Right lobe of liver (tissue), 4 donors: ENCODE measurements around the gene ATP1B1.
A peak's percentile ranks its signal among the peaks of the same experiment; 100 is the strongest.

Experiments used
- POLR2A ChIP-seq: fragments of 450-650 bp; IDR thresholded peaks from one replicate; pipeline ENCODE4 v1.6.1; 2017; ENCODE audit warnings: antibody characterized with exemption, mild to moderate bottlenecking
- TF ChIP-seq, protein P1 (sequence below), 4 donors: fragments of 200-600 bp in 3 of 4; fragments of 450-650 bp in 1 of 4; IDR thresholded peaks; one replicate each; pipeline versions ENCODE4 v1.5.1 to v1.8.0; 2016 to 2022; ENCODE audit warnings: antibody characterized with exemption in 4 of 4, mild to moderate bottlenecking in 2 of 4
- donor health status: DM: no; HTN: no; CAD: no.
- donor health status: DM: no; HTN: no; CAD: no.
- donor health status: DM: no; HTN: yes; CAD: no.

GRCh38 chr1:169111472-169111871 lies 5.0 kb downstream of the ATP1B1 start:
- TF ChIP-seq, protein P1, sequence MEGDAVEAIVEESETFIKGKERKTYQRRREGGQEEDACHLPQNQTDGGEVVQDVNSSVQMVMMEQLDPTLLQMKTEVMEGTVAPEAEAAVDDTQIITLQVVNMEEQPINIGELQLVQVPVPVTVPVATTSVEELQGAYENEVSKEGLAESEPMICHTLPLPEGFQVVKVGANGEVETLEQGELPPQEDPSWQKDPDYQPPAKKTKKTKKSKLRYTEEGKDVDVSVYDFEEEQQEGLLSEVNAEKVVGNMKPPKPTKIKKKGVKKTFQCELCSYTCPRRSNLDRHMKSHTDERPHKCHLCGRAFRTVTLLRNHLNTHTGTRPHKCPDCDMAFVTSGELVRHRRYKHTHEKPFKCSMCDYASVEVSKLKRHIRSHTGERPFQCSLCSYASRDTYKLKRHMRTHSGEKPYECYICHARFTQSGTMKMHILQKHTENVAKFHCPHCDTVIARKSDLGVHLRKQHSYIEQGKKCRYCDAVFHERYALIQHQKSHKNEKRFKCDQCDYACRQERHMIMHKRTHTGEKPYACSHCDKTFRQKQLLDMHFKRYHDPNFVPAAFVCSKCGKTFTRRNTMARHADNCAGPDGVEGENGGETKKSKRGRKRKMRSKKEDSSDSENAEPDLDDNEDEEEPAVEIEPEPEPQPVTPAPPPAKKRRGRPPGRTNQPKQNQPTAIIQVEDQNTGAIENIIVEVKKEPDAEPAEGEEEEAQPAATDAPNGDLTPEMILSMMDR (IDR thresholded peaks at IDR 0.05) = peak in 1 of 4 donors; percentile 4
- no peak for TF ChIP-seq POLR2A
